ENCODE measurements around the gene CALCOCO2. TPM values are rescaled to one million over a fixed set of nuclear protein-coding genes. Genes with fewer than 3 reads are reported as not detected.
A peak's percentile ranks its signal among the peaks of the same experiment; 100 is the strongest.
"Not testable (repeated sequence)": the region's sequence is repeated elsewhere in the genome, so short reads cannot be mapped to it uniquely, and the experiment has no call there.

Gene CALCOCO2, protein sequence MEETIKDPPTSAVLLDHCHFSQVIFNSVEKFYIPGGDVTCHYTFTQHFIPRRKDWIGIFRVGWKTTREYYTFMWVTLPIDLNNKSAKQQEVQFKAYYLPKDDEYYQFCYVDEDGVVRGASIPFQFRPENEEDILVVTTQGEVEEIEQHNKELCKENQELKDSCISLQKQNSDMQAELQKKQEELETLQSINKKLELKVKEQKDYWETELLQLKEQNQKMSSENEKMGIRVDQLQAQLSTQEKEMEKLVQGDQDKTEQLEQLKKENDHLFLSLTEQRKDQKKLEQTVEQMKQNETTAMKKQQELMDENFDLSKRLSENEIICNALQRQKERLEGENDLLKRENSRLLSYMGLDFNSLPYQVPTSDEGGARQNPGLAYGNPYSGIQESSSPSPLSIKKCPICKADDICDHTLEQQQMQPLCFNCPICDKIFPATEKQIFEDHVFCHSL
- 10 to 100 TPM; 65.1 to 72.1 TPM for total RNA-seq

DNA sequence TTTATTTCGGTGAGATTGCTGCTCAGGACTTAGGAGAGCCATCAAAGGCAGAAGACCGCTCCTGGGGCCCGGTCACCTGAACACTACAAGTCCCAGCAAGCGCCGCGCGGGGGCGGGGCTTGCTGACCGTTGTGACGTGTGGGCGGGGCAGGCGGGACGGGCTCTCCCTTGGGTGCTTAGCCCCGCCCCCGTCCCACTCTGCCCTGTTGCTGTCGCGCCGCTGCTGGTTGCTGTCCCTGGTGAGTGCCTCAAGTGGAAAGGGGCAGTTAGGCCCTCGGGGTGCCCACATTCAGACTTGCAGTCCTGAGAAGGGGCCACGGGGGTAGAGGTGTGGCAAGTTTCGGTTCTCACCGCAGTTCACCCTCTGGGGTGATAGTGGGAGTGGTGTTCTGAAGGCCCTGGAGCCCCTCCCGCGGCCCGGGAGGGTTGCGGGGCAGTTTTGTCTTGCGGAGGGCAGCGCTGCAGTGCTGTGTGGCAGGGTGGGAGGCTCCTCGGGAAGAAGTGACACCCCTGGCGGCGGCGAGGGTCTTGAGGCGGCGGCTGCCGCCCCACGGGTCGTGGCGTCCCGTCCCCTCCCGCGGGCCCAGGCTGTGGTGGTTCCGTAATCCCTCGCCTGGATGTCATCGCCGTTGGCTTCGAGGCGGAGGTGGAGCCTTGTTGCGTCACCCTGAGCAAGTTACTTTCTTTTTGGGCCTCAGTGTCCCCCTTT, at the start of gene CALCOCO2:
Gene CALCOCO2 (plus strand): TSS at position 196 of the 709 bp plus-strand sequence. CDS start 10,673 bp downstream, outside the sequence.
- CTCF ChIA-PET: interaction anchor here (0.8 to 3.2 kb wide), 5 partner anchors 17 to 53 kb away, joined by 3 to 18 read pairs (median 3); no protein-coding TSS in a partner anchor
- H3K36me3 Mint-ChIP-seq: no peaks in the 10 kb centered on the region
- intact Hi-C loops (cut with micrococcal nuclease): loop anchor here (1.0 to 10.0 kb wide), 3 partner anchors 10 to 364 kb away; partner anchors contain the start of gene ATP5MC1
- H3K27me3 Mint-ChIP-seq: no peaks in the 10 kb centered on the region
- peaks cover 42% of the 10 kb centered on the region for H3K4me1 Mint-ChIP-seq (ENCODE audit: low read depth)
- POLR2A ChIA-PET: no interaction called here
- peak within 1 kb of the TSS; percentile 87 for H3K27ac Mint-ChIP-seq
- peak within 1 kb of the TSS; percentile 94 for H3K4me3 Mint-ChIP-seq
- no peaks in the 10 kb centered on the region for H3K9me3 Mint-ChIP-seq
- peak; percentile 93 for DNase-seq

DNA sequence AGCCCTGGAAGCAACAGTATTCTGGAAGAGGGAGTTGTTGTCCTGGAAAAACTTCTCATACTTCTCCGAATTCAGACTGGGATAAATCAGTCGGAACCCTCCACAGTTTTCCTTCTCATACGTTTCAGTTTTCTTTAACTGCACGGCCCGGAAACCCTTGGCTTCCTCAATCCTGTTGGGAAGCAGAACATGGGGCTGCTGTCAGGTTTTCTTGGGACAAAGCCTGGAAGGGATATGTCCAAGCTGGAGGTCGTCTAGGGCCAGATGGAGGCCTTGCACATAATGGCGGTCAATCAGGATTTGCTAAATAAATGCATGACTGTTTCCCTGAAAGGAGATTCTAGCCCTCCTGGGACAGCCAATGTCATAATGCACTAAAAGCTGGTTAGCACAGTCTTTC, 43.0 kb upstream of the CALCOCO2 start:
- ChIA-PET POLR2A (no interaction called here), CTCF (interaction anchor here (1.6 to 6.3 kb wide), 3 partner anchors 16 to 108 kb away, joined by 4 to 51 read pairs (median 11); no protein-coding TSS in a partner anchor)
- Mint-ChIP-seq H3K27me3 (peaks cover 19% of the 10 kb centered on the region), H3K36me3 (no peaks in the 10 kb centered on the region), H3K4me3 (no peak overlapping the region), H3K9me3 (no peaks in the 10 kb centered on the region), H3K27ac (no peak overlapping the region), H3K4me1 (ENCODE audit: low read depth) (peaks cover 5% of the 10 kb centered on the region)
- no peak for DNase-seq
- intact Hi-C loops (cut with micrococcal nuclease): no loop called here

DNA sequence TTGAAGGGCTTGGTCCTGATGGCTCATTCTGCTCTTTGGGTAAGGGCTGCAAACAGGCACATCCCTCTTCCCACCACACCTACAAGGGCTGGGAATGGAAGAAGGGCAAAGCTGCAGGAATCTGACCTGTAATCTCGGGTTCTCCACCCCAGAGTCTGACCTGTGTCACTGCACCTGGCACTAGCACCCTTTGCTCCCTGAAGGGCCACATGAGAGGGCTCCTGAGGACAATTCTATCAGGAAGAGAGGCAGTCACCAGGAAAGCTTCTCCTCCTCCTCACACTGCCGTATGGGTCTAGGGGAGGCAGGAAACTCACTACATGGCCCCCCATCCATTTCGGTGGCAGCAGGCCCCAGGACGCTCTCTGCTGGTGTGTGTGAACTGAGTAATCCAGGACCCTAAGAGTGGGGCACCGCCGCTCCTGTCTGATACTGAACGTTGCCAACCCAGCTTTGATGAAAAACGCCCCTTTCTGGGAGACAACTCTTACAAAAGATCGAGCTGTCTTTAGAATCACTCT, 40.2 kb upstream of the CALCOCO2 start:
- no peaks in the 10 kb centered on the region for H3K36me3 Mint-ChIP-seq
- no peaks in the 10 kb centered on the region for H3K9me3 Mint-ChIP-seq
- ChIA-PET CTCF (interaction anchor here (0.6 to 6.3 kb wide), 15 partner anchors 14 to 493 kb away, joined by 3 to 51 read pairs (median 3); partner anchors contain the start of gene PRAC2), POLR2A (interaction anchor here (0.8 kb wide), 1 partner anchor 112 kb away, joined by 3 read pairs; no protein-coding TSS in a partner anchor)
- H3K4me1 Mint-ChIP-seq (ENCODE audit: low read depth): peaks cover 5% of the 10 kb centered on the region
- intact Hi-C loops (cut with micrococcal nuclease): loop anchor here (5.0 to 10.0 kb wide), 2 partner anchors 66 to 113 kb away; partner anchors contain the start of genes HOXB13, PRAC1 and PRAC2
- no peak overlapping the region for H3K27ac Mint-ChIP-seq
- H3K4me3 Mint-ChIP-seq: no peak overlapping the region
- no peak for DNase-seq
- H3K27me3 Mint-ChIP-seq: peaks cover 29% of the 10 kb centered on the region

DNA sequence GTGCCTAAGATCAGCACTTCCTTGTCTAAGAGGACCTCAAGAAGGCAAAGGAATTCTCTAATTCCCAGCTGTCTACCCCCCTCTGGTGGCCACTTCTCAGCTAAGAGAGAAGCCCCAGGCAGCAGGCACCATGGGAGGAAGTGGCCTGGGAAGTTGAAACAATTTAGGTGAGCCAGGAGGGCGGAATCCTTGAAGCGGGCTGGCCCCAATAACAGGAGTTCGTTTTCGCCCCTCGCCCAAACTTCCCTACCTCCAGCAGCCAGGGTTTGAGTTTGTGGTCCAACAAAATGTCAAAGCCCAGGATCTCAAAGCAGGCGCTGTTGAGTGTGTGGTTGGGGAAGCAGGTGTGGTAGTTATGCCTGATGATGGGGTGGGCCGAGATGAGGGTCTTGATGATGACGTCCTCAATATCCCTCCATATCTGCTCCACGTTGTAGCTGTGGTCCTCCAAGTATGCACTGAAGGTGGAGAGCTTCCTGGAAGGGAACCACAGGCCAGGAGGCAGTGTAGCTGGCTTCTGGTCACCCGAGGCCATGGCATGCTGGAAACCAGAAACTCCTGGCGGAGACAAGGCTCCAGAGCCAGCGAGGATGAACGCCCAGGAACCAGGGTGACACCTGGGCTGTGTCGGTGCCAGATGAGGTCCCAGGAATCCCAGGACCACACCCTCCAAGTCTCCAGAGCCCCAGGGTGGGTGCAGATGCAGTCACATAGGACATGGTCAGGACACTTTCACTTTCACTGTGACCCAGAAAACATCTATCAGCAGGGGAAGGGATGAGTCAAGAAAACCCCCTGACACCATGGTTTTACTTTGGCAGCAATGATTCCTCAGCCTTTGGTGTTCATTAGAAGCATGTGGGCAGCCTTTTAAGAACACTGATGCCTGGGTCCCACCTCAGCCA, 39.5 kb upstream of the CALCOCO2 start:
- H3K9me3 Mint-ChIP-seq: no peaks in the 10 kb centered on the region
- ChIA-PET POLR2A (interaction anchor here (0.8 kb wide), 1 partner anchor 113 kb away, joined by 3 read pairs; no protein-coding TSS in a partner anchor), CTCF (interaction anchor here (0.7 to 6.3 kb wide), 13 partner anchors 14 to 128 kb away, joined by 3 to 51 read pairs (median 3); partner anchors contain the start of gene PRAC2)
- peaks cover 29% of the 10 kb centered on the region for H3K27me3 Mint-ChIP-seq
- peaks cover 5% of the 10 kb centered on the region for H3K4me1 Mint-ChIP-seq (ENCODE audit: low read depth)
- DNase-seq: peak; percentile 43
- intact Hi-C loops (cut with micrococcal nuclease): loop anchor here (5.0 to 10.0 kb wide), 2 partner anchors 67 to 114 kb away; partner anchors contain the start of genes HOXB13, PRAC1 and PRAC2
- no peak overlapping the region for H3K27ac Mint-ChIP-seq
- H3K4me3 Mint-ChIP-seq: no peak overlapping the region
- H3K36me3 Mint-ChIP-seq: no peaks in the 10 kb centered on the region

DNA sequence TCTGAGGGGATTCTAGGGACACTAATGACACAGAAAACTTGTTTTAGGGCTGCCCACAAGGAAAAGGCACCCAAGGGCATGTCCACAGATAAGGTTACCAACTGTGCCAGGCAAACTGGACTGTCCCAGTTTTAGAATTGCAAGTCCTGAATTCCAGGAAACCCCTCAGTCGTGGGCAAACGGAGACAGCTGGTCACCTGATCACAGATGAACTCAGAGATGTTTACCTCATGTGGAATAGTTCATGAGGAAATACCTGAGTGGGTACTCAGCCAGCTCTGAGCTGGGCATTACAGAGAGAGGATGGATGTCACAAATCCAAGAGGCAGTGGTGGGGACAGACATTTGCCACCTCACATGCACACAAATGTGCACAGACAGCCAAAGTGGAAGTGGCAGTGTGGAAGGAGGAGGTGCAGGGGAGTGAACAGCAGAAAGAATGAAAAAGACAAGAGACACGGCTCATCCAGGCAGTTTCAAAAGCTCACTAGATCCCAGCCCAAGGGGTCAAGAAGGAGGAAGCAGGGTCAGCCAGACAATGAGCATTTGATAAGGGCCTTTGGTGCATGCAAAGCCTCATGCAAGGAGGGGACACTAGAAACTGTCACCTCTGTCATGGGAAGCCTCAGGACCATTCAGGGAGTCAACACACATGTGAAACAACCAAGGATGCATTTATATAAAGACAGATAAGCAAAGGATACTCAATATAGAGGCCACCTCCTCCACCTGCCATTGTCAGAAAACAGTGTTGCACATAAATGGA, 38.6 kb upstream of the CALCOCO2 start:
- ChIA-PET CTCF (interaction anchor here (1.3 to 6.3 kb wide), 5 partner anchors 20 to 113 kb away, joined by 3 to 51 read pairs (median 8); partner anchors contain the start of gene PRAC2), POLR2A (no interaction called here)
- Mint-ChIP-seq H3K4me3 (no peak overlapping the region), H3K4me1 (ENCODE audit: low read depth) (peaks cover 5% of the 10 kb centered on the region), H3K36me3 (no peaks in the 10 kb centered on the region), H3K9me3 (no peaks in the 10 kb centered on the region), H3K27me3 (peaks cover 31% of the 10 kb centered on the region), H3K27ac (no peak overlapping the region)
- DNase-seq: no peak
- intact Hi-C loops (cut with micrococcal nuclease): loop anchor here (5.0 to 10.0 kb wide), 2 partner anchors 67 to 115 kb away; partner anchors contain the start of genes HOXB13, PRAC1 and PRAC2

DNA sequence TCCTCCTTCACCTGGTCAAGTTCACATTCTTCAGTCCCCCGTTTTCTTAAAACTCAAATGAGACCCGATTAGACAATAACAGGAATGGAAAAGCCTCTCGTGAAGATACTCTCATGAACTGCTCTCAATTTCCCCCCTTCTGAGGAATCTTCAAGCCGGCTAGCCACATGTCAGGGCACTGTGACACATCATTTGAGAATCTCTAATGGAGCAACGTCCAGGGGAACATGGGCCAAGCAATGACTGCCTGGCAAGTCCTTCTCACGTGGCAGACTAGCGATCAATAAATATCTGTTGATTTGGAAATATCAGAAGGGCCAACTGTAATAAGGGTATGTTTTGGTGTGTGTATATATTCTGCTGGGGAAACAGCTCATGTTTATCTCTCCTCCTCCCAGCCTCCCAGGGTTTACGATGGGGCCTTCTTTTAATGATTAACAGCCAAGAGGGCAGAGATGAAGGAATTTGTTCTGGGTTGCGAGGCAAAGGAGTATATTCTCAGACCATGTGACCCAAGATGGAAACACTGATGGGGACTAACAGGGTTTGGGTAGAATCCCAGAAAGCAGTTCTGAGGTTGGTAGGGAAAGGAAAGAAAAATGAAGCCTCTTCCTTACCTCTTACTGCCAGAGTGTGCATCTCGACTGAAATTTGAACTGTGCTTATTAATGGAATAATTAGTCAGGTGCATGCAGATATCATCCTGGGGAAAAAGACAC, 35.2 kb upstream of the CALCOCO2 start:
- Mint-ChIP-seq H3K9me3 (no peaks in the 10 kb centered on the region), H3K36me3 (no peaks in the 10 kb centered on the region), H3K4me1 (ENCODE audit: low read depth) (peaks cover 5% of the 10 kb centered on the region), H3K27ac (no peak overlapping the region), H3K4me3 (no peak overlapping the region), H3K27me3 (peaks cover 36% of the 10 kb centered on the region)
- intact Hi-C loops (cut with micrococcal nuclease): loop anchor here (10.0 kb wide), 1 partner anchor 71 kb away; the partner anchor contains the start of genes HOXB13, PRAC1 and PRAC2
- ChIA-PET POLR2A (no interaction called here), CTCF (interaction anchor here (0.5 to 1.3 kb wide), 4 partner anchors 51 to 117 kb away, joined by 3 to 4 read pairs (median 3); no protein-coding TSS in a partner anchor)
- DNase-seq: no peak

DNA sequence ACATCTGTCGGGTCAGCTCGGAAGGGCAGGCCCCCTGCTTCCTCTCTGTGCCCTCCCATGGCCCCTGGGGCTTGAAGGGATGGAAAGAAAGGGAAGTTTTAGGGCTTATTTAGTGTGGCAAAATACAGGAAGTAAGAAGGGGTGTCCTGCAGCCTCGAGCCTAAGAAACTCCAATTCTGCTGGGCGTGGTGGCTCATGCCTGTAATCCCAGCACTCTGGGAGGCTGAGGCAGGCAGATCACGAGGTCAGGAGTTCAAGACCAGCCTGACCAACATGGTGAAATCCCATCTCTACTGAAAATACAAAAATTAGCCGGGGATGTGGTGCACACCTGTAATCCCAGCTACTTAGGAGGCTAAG, 34.7 kb upstream of the CALCOCO2 start:
- H3K27me3 Mint-ChIP-seq: peaks cover 35% of the 10 kb centered on the region
- POLR2A ChIA-PET; H3K36me3 Mint-ChIP-seq; H3K4me3 Mint-ChIP-seq; DNase-seq; H3K27ac Mint-ChIP-seq; H3K4me1 Mint-ChIP-seq (ENCODE audit: low read depth); H3K9me3 Mint-ChIP-seq: not testable (repeated sequence)
- CTCF ChIA-PET: interaction anchor here (0.5 to 1.2 kb wide), 4 partner anchors 51 to 124 kb away, joined by 3 to 4 read pairs (median 3); no protein-coding TSS in a partner anchor
- intact Hi-C loops (cut with micrococcal nuclease): loop anchor here (10.0 kb wide), 1 partner anchor 71 kb away; the partner anchor contains the start of genes HOXB13, PRAC1 and PRAC2

DNA sequence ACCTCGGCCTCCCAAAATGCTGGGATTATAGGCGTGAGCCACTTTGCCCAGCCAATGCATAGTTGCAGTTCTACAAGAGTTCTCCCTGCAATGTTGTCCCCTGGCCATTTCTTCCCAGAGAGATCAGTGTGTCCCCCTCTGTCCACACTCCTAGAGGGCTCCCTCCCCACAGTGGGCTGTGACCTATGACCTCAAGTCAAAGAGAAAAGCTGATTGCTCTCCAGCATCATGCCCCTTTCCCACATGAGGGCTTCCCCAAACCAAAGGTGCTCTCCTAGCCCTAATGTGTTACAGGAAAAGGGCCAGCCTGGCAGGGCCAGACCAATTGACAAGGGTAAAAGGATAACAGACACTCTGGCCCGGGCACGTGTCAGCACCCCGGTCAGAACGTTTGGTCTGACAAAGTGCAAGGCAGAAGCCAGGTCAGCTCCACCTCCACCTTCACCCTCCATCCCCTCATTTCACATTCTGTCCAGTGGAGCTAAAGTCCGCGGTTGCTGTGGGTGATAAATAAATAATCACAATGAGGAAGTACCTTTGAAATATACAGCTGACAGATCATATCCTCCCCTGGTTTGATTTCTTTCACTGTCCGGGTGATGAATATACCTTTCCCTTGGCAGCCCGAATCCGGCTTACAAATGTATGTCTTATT, 31.6 kb upstream of the CALCOCO2 start:
- POLR2A ChIA-PET: no interaction called here
- intact Hi-C loops (cut with micrococcal nuclease): loop anchor here (10.0 kb wide), 1 partner anchor 74 kb away; the partner anchor contains the start of genes HOXB13, PRAC1 and PRAC2
- Mint-ChIP-seq H3K27me3 (peaks cover 24% of the 10 kb centered on the region), H3K36me3 (no peaks in the 10 kb centered on the region), H3K27ac (no peak overlapping the region), H3K9me3 (no peaks in the 10 kb centered on the region), H3K4me3 (no peak overlapping the region), H3K4me1 (ENCODE audit: low read depth) (no peaks in the 10 kb centered on the region)
- CTCF ChIA-PET: interaction anchor here (1.0 to 2.5 kb wide), 5 partner anchors 14 to 121 kb away, joined by 3 to 19 read pairs (median 4); no protein-coding TSS in a partner anchor
- DNase-seq: no peak

DNA sequence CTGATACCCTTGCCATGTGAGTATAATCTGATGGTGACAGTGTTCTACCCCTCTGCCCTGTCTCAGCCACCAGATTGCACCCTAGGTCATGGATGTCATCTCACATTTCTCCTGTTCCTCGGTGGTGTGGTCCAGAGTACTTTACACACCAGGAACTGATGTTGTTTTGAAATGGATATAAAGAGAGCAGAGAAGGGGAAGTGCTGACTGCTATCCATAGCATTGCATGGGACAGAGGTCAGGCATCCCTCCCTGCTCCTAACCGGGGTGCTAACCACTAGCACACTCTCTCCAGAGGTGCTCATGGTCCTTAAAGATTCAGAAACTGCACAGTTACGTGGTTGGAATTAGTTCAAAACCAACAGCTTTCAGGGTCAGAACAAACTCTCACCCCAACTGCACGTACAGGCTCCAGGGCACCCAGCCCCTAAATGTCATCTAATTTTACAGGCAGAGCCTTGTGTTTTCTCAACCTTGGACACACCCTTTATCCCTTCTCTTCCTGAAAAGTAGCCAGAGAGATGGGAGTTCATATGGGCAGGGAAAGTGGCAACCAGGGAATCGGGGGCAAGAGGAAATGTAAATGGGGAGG, 30.1 kb upstream of the CALCOCO2 start:
- no peak overlapping the region for H3K4me3 Mint-ChIP-seq

More for the DNA sequence above, 30.1 kb upstream of the CALCOCO2 start:
- intact Hi-C loops (cut with micrococcal nuclease): no loop called here
- Mint-ChIP-seq H3K4me1 (ENCODE audit: low read depth) (no peaks in the 10 kb centered on the region), H3K9me3 (no peaks in the 10 kb centered on the region), H3K27ac (no peak overlapping the region), H3K36me3 (no peaks in the 10 kb centered on the region), H3K27me3 (peaks cover 22% of the 10 kb centered on the region)
- CTCF ChIA-PET: interaction anchor here (0.7 to 2.5 kb wide), 5 partner anchors 79 to 232 kb away, joined by 3 to 19 read pairs (median 3); no protein-coding TSS in a partner anchor
- POLR2A ChIA-PET: no interaction called here
- DNase-seq: no peak

Data from activated CD4-positive, alpha-beta memory T cell treated with anti-CD3 and anti-CD28 coated beads for 36 hours (primary cell).